Panc1 (cell line): ENCODE data around the gene RNF148. TPM values are rescaled to one million over a fixed set of nuclear protein-coding genes. Genes with fewer than 3 reads are reported as not detected.

Experiments used
- ATAC-seq: fragments of 200-7000 bp; cut with Tn5 transposase; 2 replicates; pipeline ENCODE4 v1.9.1; 2020; ENCODE audit warnings: mild to moderate bottlenecking, moderate library complexity
- BruUV-seq: library from RNA; stranded (reverse); fragments of 400-500 nt; replicated peaks from 2 replicates; lab custom pipeline; 2021; lab: Mats Ljungman, UMichigan
- CTCF ChIA-PET: fragments of 300-600 bp; sonication (Branson Sonifier 250); formaldehyde crosslinking; loops from one replicate; lab custom pipeline; 2022; ENCODE audit warnings: antibody characterized with exemption; lab: Charles Lee
- POLR2A ChIA-PET: fragments of 300-600 bp; sonication (Branson Sonifier 250); formaldehyde crosslinking; loops from one replicate; lab custom pipeline; 2022; ENCODE audit warnings: antibody characterized with exemption; lab: Charles Lee
- DNase-seq: peaks from one replicate; pipeline ENCODE4 v3.0.0-alpha.2; 2010; ENCODE audit warnings: low read depth, low spot score
- H3K27ac ChIP-seq: 2 replicates; pipeline ENCODE4 v1.5.1; 2011; ENCODE audit warnings: mild to moderate bottlenecking, low read length, inconsistent platforms
- H3K27me3 ChIP-seq: fragments of 200-500 bp; sonication (Bioruptor generic); 2 replicates; pipeline ENCODE4 v1.6.0; 2014; ENCODE audit warnings: low read length, inconsistent platforms; ENCODE audit not compliant: control insufficient read depth, insufficient read depth
- H3K36me3 ChIP-seq: fragments of 200-500 bp; sonication (Bioruptor generic); 2 replicates; pipeline ENCODE4 v1.5.1; 2014; ENCODE audit warnings: inconsistent platforms, mild to moderate bottlenecking, low read length, moderate library complexity; ENCODE audit not compliant: control insufficient read depth, insufficient read depth
- H3K4me1 ChIP-seq: 2 replicates; pipeline ENCODE4 v1.5.1; 2011; ENCODE audit warnings: inconsistent platforms, mild to moderate bottlenecking, low read length, moderate library complexity; ENCODE audit not compliant: control insufficient read depth, insufficient read depth
- H3K4me3 ChIP-seq, 2 experiments: 2 replicates each; pipeline ENCODE4 v1.5.1; 2011 to 2012; ENCODE audit warnings: low read depth in 2 of 2, low read length in 2 of 2, mild to moderate bottlenecking in 2 of 2, inconsistent platforms in 1 of 2, moderate library complexity in 1 of 2
- H3K9me3 ChIP-seq: fragments of 200-500 bp; sonication (Bioruptor generic); 2 replicates; pipeline ENCODE4 v1.5.1; 2014; ENCODE audit warnings: low read depth, mild to moderate bottlenecking, inconsistent platforms, low read length, moderate library complexity; ENCODE audit not compliant: control insufficient read depth, insufficient read depth
- POLR2AphosphoS5 ChIP-seq: IDR thresholded peaks from 2 replicates; pipeline ENCODE4 v1.6.1; 2012; ENCODE audit warnings: mild to moderate bottlenecking, low read depth, low read length, moderate library complexity
- SIN3A ChIP-seq: IDR thresholded peaks from 2 replicates; pipeline ENCODE4 v1.6.1; 2012; ENCODE audit warnings: low read depth, mild to moderate bottlenecking, low read length, moderate library complexity, borderline replicate concordance; ENCODE audit not compliant: insufficient read depth
- TCF7L2 ChIP-seq: IDR thresholded peaks from 2 replicates; pipeline ENCODE4 v1.6.1; 2011; ENCODE audit warnings: mild to moderate bottlenecking, low read depth, low read length, inconsistent platforms
- in situ Hi-C: cut with HindIII; loops from 2 replicates; pipeline ENCODE4 v1.10.0; 2016; ENCODE audit warnings: low sequenced_read_pairs, low pct_unique_long_range_greater_than_20kb
- intact Hi-C: fragments of 100-400 bp; cut with micrococcal nuclease; formaldehyde crosslinking; loops from one replicate; pipeline ENCODE4 v1.10.0; 2022; ENCODE audit not compliant: unreplicated experiment
- total RNA-seq: library from RNA; stranded (reverse); gene quantifications from one replicate; pipeline ENCODE4 v1.2.1, GENCODE V29; 2021; ENCODE audit not compliant: unreplicated experiment
- TF ChIP-seq, protein P1 (sequence below), 2 experiments: IDR thresholded peaks; 2 replicates each; pipeline ENCODE4 v1.6.1; 2011 to 2012; ENCODE audit warnings: low read depth in 2 of 2, control low read depth in 1 of 2, low read length in 1 of 2, mild to moderate bottlenecking in 1 of 2, moderate library complexity in 1 of 2; ENCODE audit not compliant: insufficient read depth in 1 of 2
- TF ChIP-seq, protein P2 (sequence below): fragments of 450-650 bp; IDR thresholded peaks from 2 replicates; pipeline ENCODE4 v1.5.1; 2017; ENCODE audit warnings: mild to moderate bottlenecking

Gene RNF148
- total RNA-seq, 1 experiment from 2014 or later, result not detected

DNA sequence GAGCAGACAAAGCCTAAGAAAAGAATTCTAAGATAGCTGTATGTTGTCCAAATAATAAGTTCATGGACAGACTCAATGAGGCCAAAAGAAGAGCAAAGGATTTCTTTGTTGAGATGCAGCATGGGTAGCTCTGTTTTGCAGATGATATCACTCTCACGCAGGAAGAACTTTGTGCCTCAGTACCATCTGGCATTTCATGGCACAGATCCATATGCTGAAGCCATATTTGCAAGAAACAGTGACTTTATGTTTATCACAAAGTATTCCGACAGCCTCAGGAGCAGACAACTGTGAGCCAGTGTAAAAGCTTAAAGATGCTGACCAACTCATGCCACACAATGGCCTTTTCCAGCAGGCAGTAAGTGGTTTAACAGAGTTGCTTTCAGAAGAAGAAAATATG is 45.5 kb upstream of the RNF148 start:
- H3K4me3 ChIP-seq, result no peak overlapping the region
- intact Hi-C loops (no loop called here), in situ Hi-C loops (no loop called here)
- H3K4me1 ChIP-seq, result no peaks in the 10 kb centered on the region
- no peak overlapping the region for H3K27ac ChIP-seq
- no peak for ATAC-seq
- POLR2A ChIA-PET, result no interaction called here
- no peak for DNase-seq
- no TSS peak for BruUV-seq
- no peaks in the 10 kb centered on the region for H3K9me3 ChIP-seq
- CTCF ChIA-PET, result no interaction called here
- H3K36me3 ChIP-seq, result no peaks in the 10 kb centered on the region
- TF ChIP-seq POLR2AphosphoS5 (no peak), TCF7L2 (no peak), SIN3A (no peak)
- TF ChIP-seq, protein P1, sequence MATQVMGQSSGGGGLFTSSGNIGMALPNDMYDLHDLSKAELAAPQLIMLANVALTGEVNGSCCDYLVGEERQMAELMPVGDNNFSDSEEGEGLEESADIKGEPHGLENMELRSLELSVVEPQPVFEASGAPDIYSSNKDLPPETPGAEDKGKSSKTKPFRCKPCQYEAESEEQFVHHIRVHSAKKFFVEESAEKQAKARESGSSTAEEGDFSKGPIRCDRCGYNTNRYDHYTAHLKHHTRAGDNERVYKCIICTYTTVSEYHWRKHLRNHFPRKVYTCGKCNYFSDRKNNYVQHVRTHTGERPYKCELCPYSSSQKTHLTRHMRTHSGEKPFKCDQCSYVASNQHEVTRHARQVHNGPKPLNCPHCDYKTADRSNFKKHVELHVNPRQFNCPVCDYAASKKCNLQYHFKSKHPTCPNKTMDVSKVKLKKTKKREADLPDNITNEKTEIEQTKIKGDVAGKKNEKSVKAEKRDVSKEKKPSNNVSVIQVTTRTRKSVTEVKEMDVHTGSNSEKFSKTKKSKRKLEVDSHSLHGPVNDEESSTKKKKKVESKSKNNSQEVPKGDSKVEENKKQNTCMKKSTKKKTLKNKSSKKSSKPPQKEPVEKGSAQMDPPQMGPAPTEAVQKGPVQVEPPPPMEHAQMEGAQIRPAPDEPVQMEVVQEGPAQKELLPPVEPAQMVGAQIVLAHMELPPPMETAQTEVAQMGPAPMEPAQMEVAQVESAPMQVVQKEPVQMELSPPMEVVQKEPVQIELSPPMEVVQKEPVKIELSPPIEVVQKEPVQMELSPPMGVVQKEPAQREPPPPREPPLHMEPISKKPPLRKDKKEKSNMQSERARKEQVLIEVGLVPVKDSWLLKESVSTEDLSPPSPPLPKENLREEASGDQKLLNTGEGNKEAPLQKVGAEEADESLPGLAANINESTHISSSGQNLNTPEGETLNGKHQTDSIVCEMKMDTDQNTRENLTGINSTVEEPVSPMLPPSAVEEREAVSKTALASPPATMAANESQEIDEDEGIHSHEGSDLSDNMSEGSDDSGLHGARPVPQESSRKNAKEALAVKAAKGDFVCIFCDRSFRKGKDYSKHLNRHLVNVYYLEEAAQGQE (IDR thresholded peaks at IDR 0.05; ENCODE audit: insufficient read depth in 1 of 2, low read depth in 2 of 2, low read length in 1 of 2), result no peak
- TF ChIP-seq, protein P2, sequence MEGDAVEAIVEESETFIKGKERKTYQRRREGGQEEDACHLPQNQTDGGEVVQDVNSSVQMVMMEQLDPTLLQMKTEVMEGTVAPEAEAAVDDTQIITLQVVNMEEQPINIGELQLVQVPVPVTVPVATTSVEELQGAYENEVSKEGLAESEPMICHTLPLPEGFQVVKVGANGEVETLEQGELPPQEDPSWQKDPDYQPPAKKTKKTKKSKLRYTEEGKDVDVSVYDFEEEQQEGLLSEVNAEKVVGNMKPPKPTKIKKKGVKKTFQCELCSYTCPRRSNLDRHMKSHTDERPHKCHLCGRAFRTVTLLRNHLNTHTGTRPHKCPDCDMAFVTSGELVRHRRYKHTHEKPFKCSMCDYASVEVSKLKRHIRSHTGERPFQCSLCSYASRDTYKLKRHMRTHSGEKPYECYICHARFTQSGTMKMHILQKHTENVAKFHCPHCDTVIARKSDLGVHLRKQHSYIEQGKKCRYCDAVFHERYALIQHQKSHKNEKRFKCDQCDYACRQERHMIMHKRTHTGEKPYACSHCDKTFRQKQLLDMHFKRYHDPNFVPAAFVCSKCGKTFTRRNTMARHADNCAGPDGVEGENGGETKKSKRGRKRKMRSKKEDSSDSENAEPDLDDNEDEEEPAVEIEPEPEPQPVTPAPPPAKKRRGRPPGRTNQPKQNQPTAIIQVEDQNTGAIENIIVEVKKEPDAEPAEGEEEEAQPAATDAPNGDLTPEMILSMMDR, result no peak
- H3K27me3 ChIP-seq, result no peaks in the 10 kb centered on the region

DNA sequence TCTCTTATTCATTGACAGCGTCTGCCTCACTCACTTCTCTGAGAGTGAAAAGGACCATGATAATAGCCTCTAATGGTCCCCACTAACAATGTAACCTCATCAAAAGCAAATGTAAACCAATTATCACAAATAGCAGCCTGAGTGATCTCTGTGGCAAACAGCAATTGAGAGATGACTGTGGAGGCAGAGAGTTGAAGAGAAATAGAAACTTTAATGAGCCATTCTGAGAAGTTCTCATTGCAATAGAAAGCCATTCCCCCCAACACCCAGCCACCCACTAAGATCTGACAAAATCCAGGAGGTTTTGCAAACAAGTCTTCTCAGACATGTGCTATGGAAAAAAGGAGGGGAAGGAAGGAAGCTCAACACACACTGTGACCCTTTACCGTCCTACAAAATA is 44.2 kb upstream of the RNF148 start:
- ATAC-seq (no peak), DNase-seq (no peak)
- Histone ChIP-seq H3K4me3 (no peak overlapping the region), H3K27ac (no peak overlapping the region), H3K4me1 (no peaks in the 10 kb centered on the region), H3K36me3 (no peaks in the 10 kb centered on the region), H3K9me3 (no peaks in the 10 kb centered on the region), H3K27me3 (no peaks in the 10 kb centered on the region)
- no TSS peak for BruUV-seq
- intact Hi-C loops (no loop called here), in situ Hi-C loops (no loop called here)
- TF ChIP-seq, protein P2, result no peak
- TF ChIP-seq POLR2AphosphoS5, result no peak
- TF ChIP-seq SIN3A, result no peak
- TF ChIP-seq, protein P1 (IDR thresholded peaks at IDR 0.05; ENCODE audit: insufficient read depth in 1 of 2, low read depth in 2 of 2, low read length in 1 of 2), result no peak
- TF ChIP-seq TCF7L2, result no peak
- CTCF ChIA-PET, result no interaction called here
- POLR2A ChIA-PET, result no interaction called here
